ENCODE results near the gene NEMP1.

Gene NEMP1

DNA sequence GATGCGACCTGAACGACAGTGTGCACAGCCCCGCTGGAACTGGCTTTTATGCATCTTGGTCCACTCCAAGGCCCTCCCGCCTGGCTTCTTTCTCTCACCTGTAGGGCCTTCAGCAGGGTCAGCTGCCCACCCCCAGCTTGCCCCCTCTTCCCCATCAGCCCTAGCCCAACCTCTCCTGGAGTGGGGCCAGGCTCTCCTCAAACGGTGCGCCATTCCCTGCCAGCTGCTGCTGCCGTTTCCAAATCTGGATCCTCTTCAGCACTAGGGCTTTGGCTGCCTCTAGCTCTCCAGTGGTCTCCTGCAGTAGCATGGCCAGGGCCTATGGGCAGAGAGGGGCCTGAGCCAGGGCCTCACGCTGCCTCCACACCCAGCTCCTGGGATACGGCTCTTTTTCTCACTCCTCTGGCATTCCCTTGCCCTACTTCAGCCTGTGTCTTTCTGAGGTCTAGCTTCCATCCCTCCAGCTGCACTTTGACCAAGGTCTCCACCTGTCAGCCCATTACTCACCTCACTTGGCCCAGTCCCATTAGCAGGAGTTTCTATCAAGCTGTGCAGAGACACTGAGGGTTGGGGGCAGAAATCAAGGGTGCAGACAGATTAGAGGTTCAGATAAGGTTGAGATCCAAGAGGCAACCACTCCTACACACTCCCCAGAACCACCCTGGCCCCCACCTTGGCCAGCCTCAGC is 27.6 kb upstream of the NEMP1 start:
- no peak for DNase-seq (ENCODE audit: low spot score)
- CTCF ChIA-PET: no interaction called here
- H3K27ac ChIP-seq: peak overlapping the region; percentile 41
- POLR2A ChIA-PET (ENCODE audit: low non-redundant PET): no interaction called here
- TF ChIP-seq, protein P1, sequence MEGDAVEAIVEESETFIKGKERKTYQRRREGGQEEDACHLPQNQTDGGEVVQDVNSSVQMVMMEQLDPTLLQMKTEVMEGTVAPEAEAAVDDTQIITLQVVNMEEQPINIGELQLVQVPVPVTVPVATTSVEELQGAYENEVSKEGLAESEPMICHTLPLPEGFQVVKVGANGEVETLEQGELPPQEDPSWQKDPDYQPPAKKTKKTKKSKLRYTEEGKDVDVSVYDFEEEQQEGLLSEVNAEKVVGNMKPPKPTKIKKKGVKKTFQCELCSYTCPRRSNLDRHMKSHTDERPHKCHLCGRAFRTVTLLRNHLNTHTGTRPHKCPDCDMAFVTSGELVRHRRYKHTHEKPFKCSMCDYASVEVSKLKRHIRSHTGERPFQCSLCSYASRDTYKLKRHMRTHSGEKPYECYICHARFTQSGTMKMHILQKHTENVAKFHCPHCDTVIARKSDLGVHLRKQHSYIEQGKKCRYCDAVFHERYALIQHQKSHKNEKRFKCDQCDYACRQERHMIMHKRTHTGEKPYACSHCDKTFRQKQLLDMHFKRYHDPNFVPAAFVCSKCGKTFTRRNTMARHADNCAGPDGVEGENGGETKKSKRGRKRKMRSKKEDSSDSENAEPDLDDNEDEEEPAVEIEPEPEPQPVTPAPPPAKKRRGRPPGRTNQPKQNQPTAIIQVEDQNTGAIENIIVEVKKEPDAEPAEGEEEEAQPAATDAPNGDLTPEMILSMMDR (conservative IDR thresholded peaks at IDR 0.05; ENCODE audit: low read depth): no peak

DNA sequence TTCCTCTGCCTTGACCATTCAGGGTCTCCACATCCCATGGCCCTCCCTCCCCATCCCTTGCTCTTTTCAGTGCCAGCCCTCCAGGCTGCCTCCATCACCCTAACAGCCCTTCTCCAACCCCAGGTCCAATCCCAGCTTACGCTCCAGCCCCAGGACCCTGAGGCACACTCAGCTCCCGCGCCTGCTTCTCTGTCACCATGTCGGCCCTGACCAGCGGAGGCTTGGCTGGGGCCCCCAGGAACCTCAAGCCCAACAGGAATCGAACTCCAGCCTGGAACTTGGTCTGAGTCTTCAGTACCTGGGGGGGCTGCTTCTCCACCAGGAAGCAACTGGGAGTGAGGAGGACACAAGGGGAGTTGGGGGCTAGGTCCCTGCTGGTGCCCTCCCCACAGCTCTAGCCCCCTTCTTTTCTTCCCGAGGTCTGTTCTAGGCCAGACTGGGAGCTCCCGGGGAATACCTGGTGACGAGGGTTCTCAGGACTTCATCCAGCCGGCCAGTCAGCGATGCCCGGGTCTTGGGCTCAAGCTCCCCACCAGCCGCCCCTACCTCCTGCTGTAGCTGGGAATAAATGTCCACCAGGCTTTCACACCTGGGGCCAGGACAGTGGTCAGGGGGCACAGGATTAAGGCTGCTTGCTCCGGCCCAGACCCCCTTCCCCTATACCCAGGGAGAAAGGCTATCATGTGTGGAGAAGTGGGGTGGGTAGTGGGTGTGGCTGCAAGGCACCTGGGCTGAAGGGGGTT is 26.6 kb upstream of the NEMP1 start:
- peak overlapping the region; percentile 41 for H3K27ac ChIP-seq
- CTCF ChIA-PET: interaction anchor here (0.5 to 0.7 kb wide), 2 partner anchors 16 to 57 kb away, joined by 3 read pairs; no protein-coding TSS in a partner anchor
- POLR2A ChIA-PET (ENCODE audit: low non-redundant PET): interaction anchor here (1.0 kb wide), 1 partner anchor 9 kb away, joined by 3 read pairs; no protein-coding TSS in a partner anchor
- no peak for DNase-seq (ENCODE audit: low spot score)
- TF ChIP-seq, protein P1 (conservative IDR thresholded peaks at IDR 0.05; ENCODE audit: low read depth): no peak

DNA sequence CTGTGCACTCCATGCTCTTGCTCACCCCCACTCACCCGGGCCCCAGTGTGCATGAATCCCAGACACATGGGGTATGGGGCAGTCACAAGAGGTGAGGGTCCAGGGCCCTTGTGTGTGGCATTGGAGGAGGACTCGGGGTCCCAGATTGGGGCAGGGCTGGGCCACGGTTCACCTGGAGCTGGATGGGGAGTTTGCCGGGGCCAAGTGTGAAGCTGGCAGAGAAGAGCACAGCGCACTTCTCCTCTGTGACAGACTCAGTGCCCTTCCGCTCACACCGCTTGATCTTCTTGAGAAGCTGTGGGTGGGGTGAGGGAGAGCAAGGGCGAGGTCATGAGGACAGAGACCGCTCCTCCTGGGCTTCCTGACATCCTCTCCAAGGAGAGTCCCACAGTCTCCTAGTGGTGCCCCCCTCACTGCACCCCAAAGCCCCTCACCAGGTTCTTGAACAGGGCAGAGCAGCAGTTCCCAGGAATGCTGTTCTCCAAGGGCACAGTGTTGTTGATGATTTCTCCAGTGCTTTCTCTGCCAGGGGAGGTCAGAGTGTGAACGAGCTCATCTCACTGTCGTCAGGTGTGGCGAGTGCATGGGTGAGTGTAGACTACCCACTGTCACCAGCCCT is 25.8 kb upstream of the NEMP1 start:
- peak overlapping the region; percentile 41 for H3K27ac ChIP-seq
- ChIA-PET POLR2A (ENCODE audit: low non-redundant PET) (interaction anchor here (0.6 to 1.0 kb wide), 2 partner anchors 9 to 13 kb away, joined by 3 to 4 read pairs; no protein-coding TSS in a partner anchor), CTCF (interaction anchor here (0.5 kb wide), 1 partner anchor 41 kb away, joined by 4 read pairs; no protein-coding TSS in a partner anchor)
- no peak for DNase-seq (ENCODE audit: low spot score)
- TF ChIP-seq, protein P1 (conservative IDR thresholded peaks at IDR 0.05; ENCODE audit: low read depth): no peak

DNA sequence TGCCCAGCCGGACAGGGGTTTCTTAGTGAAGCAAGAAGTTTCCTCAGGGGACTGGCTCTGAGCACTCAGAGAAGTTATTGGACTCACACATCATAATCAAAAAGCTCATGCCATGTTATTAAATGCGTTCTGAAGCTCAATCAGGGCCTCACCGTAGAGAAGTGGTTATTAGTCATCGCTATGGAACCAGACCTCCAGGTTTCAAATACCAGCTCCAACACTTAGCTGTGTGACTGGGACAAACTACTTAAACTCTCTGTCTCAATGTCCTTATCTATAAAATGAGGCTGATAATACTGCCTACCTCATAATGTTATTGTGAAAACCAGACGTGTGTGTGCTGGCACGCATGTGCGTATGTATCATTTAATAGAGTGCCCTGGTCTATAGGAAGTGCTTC is 25.3 kb upstream of the NEMP1 start:
- POLR2A ChIA-PET (ENCODE audit: low non-redundant PET): no interaction called here
- peak overlapping the region; percentile 52 for H3K27ac ChIP-seq
- no peak for DNase-seq (ENCODE audit: low spot score)
- TF ChIP-seq, protein P1 (conservative IDR thresholded peaks at IDR 0.05; ENCODE audit: low read depth): no peak
- CTCF ChIA-PET: interaction anchor here (0.5 kb wide), 1 partner anchor 41 kb away, joined by 4 read pairs; no protein-coding TSS in a partner anchor

DNA sequence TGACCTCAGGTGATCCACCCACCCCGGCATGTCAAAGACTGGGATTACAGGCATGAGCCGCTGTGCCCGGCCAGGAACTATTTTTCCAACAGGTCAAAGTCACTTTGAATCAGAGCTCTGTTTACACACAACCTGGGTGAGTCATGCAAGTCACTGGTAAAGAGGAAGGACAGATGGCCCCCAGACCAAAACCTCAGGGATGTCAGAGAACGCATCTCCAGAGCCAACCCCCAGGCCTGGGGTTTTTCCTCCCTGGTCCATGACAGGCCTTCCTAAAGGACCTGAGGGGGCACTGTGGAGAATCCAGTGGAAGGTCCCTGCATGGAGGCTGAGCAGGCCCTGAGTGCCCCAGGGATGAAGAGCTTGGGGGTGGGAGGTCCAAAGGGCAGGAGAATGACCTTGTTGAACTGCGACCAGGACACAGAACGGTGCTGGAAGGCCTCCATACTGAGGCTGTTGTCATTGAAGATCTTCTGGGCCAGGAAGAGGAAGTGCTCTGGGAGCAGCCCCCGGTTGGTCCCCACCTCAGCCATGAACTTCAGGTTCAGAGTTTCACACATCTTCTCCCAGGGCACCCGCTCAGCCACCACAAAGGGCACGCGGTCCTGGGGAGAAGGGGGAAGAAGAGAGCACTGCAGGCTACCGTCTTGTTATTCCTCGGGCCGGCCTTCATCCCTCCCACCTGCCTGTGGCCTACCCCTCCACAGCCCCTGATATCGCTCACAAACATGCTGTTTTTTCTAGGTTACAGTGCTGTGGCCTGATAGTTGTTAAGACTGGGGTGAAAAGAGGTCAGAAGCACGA is 23.5 kb upstream of the NEMP1 start:
- POLR2A ChIA-PET (ENCODE audit: low non-redundant PET): interaction anchor here (1.5 kb wide), 1 partner anchor 10 kb away, joined by 3 read pairs; no protein-coding TSS in a partner anchor
- H3K27ac ChIP-seq: peak overlapping the region; percentile 52
- DNase-seq (ENCODE audit: low spot score): no peak
- TF ChIP-seq, protein P1 (conservative IDR thresholded peaks at IDR 0.05; ENCODE audit: low read depth): no peak
- CTCF ChIA-PET: interaction anchor here (0.6 to 1.0 kb wide), 2 partner anchors 73 to 925 kb away, joined by 3 to 5 read pairs; no protein-coding TSS in a partner anchor

All from RWPE1 (cell line).